ENCODE data around the gene IREB2.

The IREB2 gene

GRCh38 chr15:78540871-78541743, 103.1 kb downstream of the IREB2 start:
- DNase-seq (ENCODE audit: low read depth in 1 of 2, low spot score in 1 of 2), result no peak

GRCh38 chr15:78541744-78542034, 103.7 kb downstream of the IREB2 start:
- no peak for DNase-seq (ENCODE audit: low read depth in 1 of 2, low spot score in 1 of 2)

- DNase-seq (ENCODE audit: low read depth in 1 of 2, low spot score in 1 of 2), result no peak
These were observed 104.6 kb downstream of the IREB2 start for GRCh38 chr15:78542647-78543046.

GRCh38 chr15:78550194-78550593, 112.2 kb downstream of the IREB2 start:
- no peak for DNase-seq (ENCODE audit: low read depth in 1 of 2, low spot score in 1 of 2)

- DNase-seq (ENCODE audit: low read depth in 1 of 2, low spot score in 1 of 2), result no peak
These were observed 112.8 kb downstream of the IREB2 start for GRCh38 chr15:78550815-78551214.

Data from activated T-helper 1 cell treated with anti-CD3 and anti-CD28 coated beads, Interleukin-2, amount 50 U/mL, for 16 hours (primary cell).